ENCODE measurements around the gene ARHGAP4. TPM values are rescaled to one million over a fixed set of nuclear protein-coding genes. Genes with fewer than 3 reads are reported as not detected.

The ARHGAP4 gene
- total and polyA plus RNA-seq, 10 of the 15 experiments (the other 5 are each of a cell fraction or from before 2014, with no cell fraction given) = 0.71 to 120 (median 44.3) TPM

GRCh38 chrX:153874366-153875125 is 51.5 kb downstream of the ARHGAP4 start (continued):
- TF ChIP-seq MYB (IDR thresholded peaks at IDR 0.05; ENCODE audit: borderline replicate concordance, low read depth, low read length) (no peak), PAX8 (IDR thresholded peaks at IDR 0.05) (no peak), ATF2 (IDR thresholded peaks at IDR 0.05; ENCODE audit: low read length) (no peak)

- ChIA-PET SMC1A (ENCODE audit: uncharacterized antibody, unreplicated experiment) (no interaction called here), POLR2A (no interaction called here), CTCF (no interaction called here), RAD21 (ENCODE audit: unreplicated experiment) (no interaction called here)
- DNase-seq (ENCODE audit: low read depth, low spot score) = no peak
- intact Hi-C loops (cut with micrococcal nuclease; ENCODE audit: unreplicated experiment) = no loop called here
- in situ Hi-C loops (cut with MboI) = no loop called here
- Histone ChIP-seq H3K4me3 (no peak overlapping the region), H3K79me2 (ENCODE audit: control insufficient read depth, insufficient read depth, low read length) (no peaks in the 10 kb centered on the region), H3K9me3 (replicated peaks; ENCODE audit: control insufficient read depth, insufficient read depth, low read length) (no peaks in the 10 kb centered on the region; the same call in 2 of the 3 replicates), H4K20me1 (ENCODE audit: control insufficient read depth, insufficient read depth) (no peaks in the 10 kb centered on the region), H3K27ac (ENCODE audit: control insufficient read depth, insufficient read depth) (no peak overlapping the region), H3K4me2 (ENCODE audit: control insufficient read depth, insufficient read depth) (no peak overlapping the region), H3K4me1 (ENCODE audit: control insufficient read depth, insufficient read depth, low read length) (no peaks in the 10 kb centered on the region), H2AFZ (ENCODE audit: control insufficient read depth, low read depth, low read length) (no peak overlapping the region), H3K27me3 (replicated peaks in 1 of 2; ENCODE audit: control insufficient read depth in 2 of 2, insufficient read depth in 2 of 2, low read length in 1 of 2) (peaks cover 2% of the 10 kb centered on the region in 2 experiments; a peak in 3 of 4 replicates), H3K9ac (ENCODE audit: control insufficient read depth, insufficient read depth, low read length) (no peak overlapping the region), H3K36me3 (ENCODE audit: control insufficient read depth in 2 of 2, insufficient read depth in 2 of 2, low read length in 1 of 2) (no peaks in the 10 kb centered on the region)
- TF ChIP-seq MTA3 (IDR thresholded peaks at IDR 0.05; ENCODE audit: borderline replicate concordance, low read length) = no peak
- WGBS (ENCODE audit: insufficient coverage, insufficient replicate concordance, low lambda C conversion rate, missing lambda C conversion rate) = 6% methylated on average over 3 of the region's 3 CpGs
- BruUV-seq (replicated peaks) = no TSS peak
- ATAC-seq = no peak
- FAIRE-seq = no peak
These were observed 52.0 kb downstream of the ARHGAP4 start for GRCh38 chrX:153874085-153874365.

Measured in GM12878 (cell line).